OCI-LY1 (cell line): ENCODE results near the gene E2F3.
A peak's percentile ranks its signal among the peaks of the same experiment; 100 is the strongest.

Experiments used
- H2AFZ ChIP-seq: fragments of 200-600 bp; sonication (generic), shearing (Covaris generic); 2 replicates; pipeline ENCODE4 v1.6.0; 2014; ENCODE audit warnings: antibody characterized with exemption, mild to moderate bottlenecking, low read length
- H3F3A ChIP-seq: fragments of 200-600 bp; sonication (generic), shearing (Covaris generic); 2 replicates; pipeline ENCODE4 v1.6.0; 2014; ENCODE audit warnings: mild to moderate bottlenecking, antibody characterized with exemption, low read length, moderate library complexity; ENCODE audit not compliant: insufficient read depth
- H3K27ac ChIP-seq: fragments of 200-600 bp; sonication (generic); 2 replicates; pipeline ENCODE4 v1.5.1; 2014; ENCODE audit warnings: low read length, mixed run types, mild to moderate bottlenecking, low read depth; ENCODE audit not compliant: poor library complexity, severe bottlenecking
- H3K27me3 ChIP-seq: fragments of 200-600 bp; sonication (generic); 2 replicates; pipeline ENCODE4 v1.6.0; 2014; ENCODE audit warnings: antibody characterized with exemption, mild to moderate bottlenecking, low read length, moderate library complexity; ENCODE audit not compliant: insufficient read depth
- H3K36me3 ChIP-seq: fragments of 200-600 bp; sonication (generic); 2 replicates; pipeline ENCODE4 v1.6.1; 2014; ENCODE audit warnings: mild to moderate bottlenecking, antibody characterized with exemption, low read length, moderate library complexity, mixed read lengths; ENCODE audit not compliant: insufficient read depth
- H3K4me1 ChIP-seq: fragments of 200-600 bp; sonication (generic); 2 replicates; pipeline ENCODE4 v1.5.1; 2014; ENCODE audit warnings: mild to moderate bottlenecking, low read length, moderate library complexity; ENCODE audit not compliant: insufficient read depth, severe bottlenecking
- H3K4me2 ChIP-seq: fragments of 200-600 bp; sonication (generic), shearing (Covaris generic); 2 replicates; pipeline ENCODE4 v1.6.1; 2014; ENCODE audit warnings: low read length
- H3K4me3 ChIP-seq: fragments of 200-600 bp; sonication (generic); 2 replicates; pipeline ENCODE4 v1.5.1; 2014; ENCODE audit warnings: low read length, low read depth, mild to moderate bottlenecking, mixed read lengths; ENCODE audit not compliant: poor library complexity, severe bottlenecking
- H3K79me2 ChIP-seq: fragments of 200-600 bp; shearing (Covaris generic); 2 replicates; pipeline ENCODE4 v1.6.1; 2016; ENCODE audit warnings: mixed run types, low read length, mixed read lengths; ENCODE audit not compliant: insufficient read depth
- H3K9ac ChIP-seq: fragments of 200-600 bp; sonication (generic), shearing (Covaris generic); 2 replicates; pipeline ENCODE4 v1.6.1; 2014; ENCODE audit warnings: mild to moderate bottlenecking, low read length, mixed read lengths
- H3K9me2 ChIP-seq: fragments of 200-600 bp; sonication (generic), shearing (Covaris generic); 2 replicates; pipeline ENCODE4 v1.6.1; 2014; ENCODE audit warnings: low read depth, mild to moderate bottlenecking, low read length, mixed read lengths
- H3K9me3 ChIP-seq: fragments of 200-600 bp; shearing (Covaris generic); 2 replicates; pipeline ENCODE4 v1.6.1; 2014; ENCODE audit warnings: low read length, mixed read lengths
- H4K20me1 ChIP-seq: fragments of 200-600 bp; sonication (generic), shearing (Covaris generic); 2 replicates; pipeline ENCODE4 v1.6.0; 2016; ENCODE audit warnings: mild to moderate bottlenecking, low read length; ENCODE audit not compliant: insufficient read depth
- CTCF ChIP-seq: fragments of 200-600 bp; sonication (generic), shearing (Covaris generic); IDR thresholded peaks from 2 replicates; pipeline ENCODE4 v1.5.1; 2017; ENCODE audit warnings: mild to moderate bottlenecking, antibody characterized with exemption, low read length, moderate library complexity, mixed read lengths
- EZH2 ChIP-seq: fragments of 200-600 bp; sonication (generic), shearing (Covaris generic); IDR thresholded peaks from 2 replicates; pipeline ENCODE4 v1.8.0; 2017; ENCODE audit warnings: borderline replicate concordance, mixed run types, mild to moderate bottlenecking, antibody characterized with exemption, low read length, moderate library complexity, mixed read lengths

The E2F3 gene

GRCh38 chr6:20532881-20533280 lies 131.2 kb downstream of the E2F3 start:
- Histone ChIP-seq H3K9ac (no peak overlapping the region), H3K4me1 (peaks cover 28% of the 10 kb centered on the region), H3K9me3 (no peaks in the 10 kb centered on the region), H4K20me1 (no peaks in the 10 kb centered on the region), H2AFZ (no peak overlapping the region), H3F3A (no peaks in the 10 kb centered on the region), H3K4me2 (no peak overlapping the region), H3K36me3 (no peaks in the 10 kb centered on the region; the same call in 1 of the 2 replicates), H3K79me2 (peaks cover 21% of the 10 kb centered on the region), H3K4me3 (no peak overlapping the region), H3K9me2 (no peaks in the 10 kb centered on the region), H3K27me3 (no peaks in the 10 kb centered on the region), H3K27ac (no peak overlapping the region)
- TF ChIP-seq CTCF (no peak), EZH2 (no peak)

GRCh38 chr6:20533746-20534294 lies 132.1 kb downstream of the E2F3 start:
- no peaks in the 10 kb centered on the region; the same call in 1 of the 2 replicates for H3K36me3 ChIP-seq
- TF ChIP-seq CTCF (no peak), EZH2 (no peak)
- peak overlapping the region; percentile 96 for H3K4me3 ChIP-seq
- no peaks in the 10 kb centered on the region for H4K20me1 ChIP-seq
- no peaks in the 10 kb centered on the region for H3K9me2 ChIP-seq
- peak overlapping the region; percentile 95 for H2AFZ ChIP-seq
- H3K9me3 ChIP-seq = no peaks in the 10 kb centered on the region
- H3K27me3 ChIP-seq = no peaks in the 10 kb centered on the region
- peaks cover 28% of the 10 kb centered on the region for H3K79me2 ChIP-seq
- peaks cover 20% of the 10 kb centered on the region for H3K4me1 ChIP-seq
- H3F3A ChIP-seq = no peaks in the 10 kb centered on the region
- peak overlapping the region; percentile 97 for H3K9ac ChIP-seq
- peak overlapping the region; percentile 96 for H3K4me2 ChIP-seq
- H3K27ac ChIP-seq = no peak overlapping the region

DNA sequence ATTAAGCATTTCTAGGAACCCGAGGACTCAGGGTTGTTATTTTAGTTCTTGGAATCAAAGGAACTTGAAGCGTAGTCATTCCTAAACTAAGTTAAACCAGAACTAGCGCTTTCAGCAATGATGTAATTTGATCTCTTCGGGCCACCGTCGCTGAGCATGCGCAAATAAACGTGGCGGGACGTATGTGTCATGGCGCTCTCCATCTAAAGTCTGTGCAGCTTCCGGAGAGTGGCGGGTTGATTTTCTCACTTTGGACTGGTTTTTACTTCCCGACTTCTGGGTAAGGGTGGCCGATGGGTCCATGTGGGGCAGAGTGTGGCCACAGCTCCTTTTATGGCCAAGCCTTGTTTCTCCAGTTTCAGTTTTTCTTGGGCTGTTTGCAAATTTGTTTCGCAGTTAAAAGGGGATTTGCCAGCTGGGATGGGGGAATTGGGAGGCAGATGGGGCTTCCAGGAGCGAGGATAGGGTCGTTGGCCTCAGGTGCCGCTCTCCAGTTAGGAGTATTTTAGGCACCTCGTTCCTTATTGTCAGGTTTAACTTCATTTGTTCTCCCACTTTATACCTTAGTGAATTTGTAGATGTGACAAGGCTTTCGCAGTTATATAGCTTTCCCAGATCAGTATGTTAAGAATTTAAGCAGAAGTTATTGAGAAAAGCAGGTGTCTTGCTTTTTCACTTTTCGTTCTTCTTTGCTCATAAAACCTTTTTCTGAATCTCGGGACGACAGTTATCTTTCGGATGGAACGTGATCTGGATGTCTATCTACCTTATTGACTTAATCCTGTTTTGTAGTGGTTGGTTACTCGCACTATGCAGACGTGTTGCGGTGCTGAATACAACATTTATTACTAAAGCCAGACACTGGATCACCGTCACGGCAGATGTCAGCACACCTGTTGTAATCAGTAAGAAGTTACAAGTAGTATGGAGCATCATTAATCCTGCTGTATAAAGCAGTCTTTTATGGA lies 132.9 kb downstream of the E2F3 start, which contains the start of gene CDKAL1:
Gene CDKAL1, plus strand, starts transcription at position 163 of the 968 bp plus-strand sequence. CDS start 11,894 bp downstream, outside the sequence.
- Histone ChIP-seq H3K9me2 (no peaks in the 10 kb centered on the region), H3K9me3 (no peaks in the 10 kb centered on the region), H3K27ac (peak within 1 kb of the TSS; percentile 59), H3F3A (no peaks in the 10 kb centered on the region), H3K27me3 (no peaks in the 10 kb centered on the region), H3K9ac (peak within 1 kb of the TSS; percentile 97), H3K4me3 (peak within 1 kb of the TSS; percentile 96), H3K4me2 (peak within 1 kb of the TSS; percentile 96), H3K4me1 (peaks cover 20% of the 10 kb centered on the region), H3K79me2 (peaks cover 28% of the 10 kb centered on the region), H3K36me3 (no peaks in the 10 kb centered on the region; the same call in 1 of the 2 replicates), H2AFZ (peak within 1 kb of the TSS; percentile 95), H4K20me1 (no peaks in the 10 kb centered on the region)
- no peak for TF ChIP-seq CTCF
- no peak for TF ChIP-seq EZH2
